ENCODE data around the gene PDYN.

- TF ChIP-seq CTCF (IDR thresholded peaks at IDR 0.05) (no peak), EZH2 (IDR thresholded peaks at IDR 0.05; ENCODE audit: borderline replicate concordance, insufficient read depth, low read depth, low read length, poor library complexity, severe bottlenecking) (no peak)
These were observed 10.6 kb downstream of the PDYN start for GRCh38 chr20:1983301-1983700.

Measured in B cell (primary cell).